HG03439 (cell line): Measurements from ENCODE around the gene METTL14.

ENCODE experiments used
- ATAC-seq: cut with Tn5 transposase; IDR thresholded peaks from one replicate; pipeline ENCODE4 v1.9.1; 2021; ENCODE audit warnings: mild to moderate bottlenecking, moderate library complexity; ENCODE audit not compliant: unreplicated experiment

METTL14 gene

DNA sequence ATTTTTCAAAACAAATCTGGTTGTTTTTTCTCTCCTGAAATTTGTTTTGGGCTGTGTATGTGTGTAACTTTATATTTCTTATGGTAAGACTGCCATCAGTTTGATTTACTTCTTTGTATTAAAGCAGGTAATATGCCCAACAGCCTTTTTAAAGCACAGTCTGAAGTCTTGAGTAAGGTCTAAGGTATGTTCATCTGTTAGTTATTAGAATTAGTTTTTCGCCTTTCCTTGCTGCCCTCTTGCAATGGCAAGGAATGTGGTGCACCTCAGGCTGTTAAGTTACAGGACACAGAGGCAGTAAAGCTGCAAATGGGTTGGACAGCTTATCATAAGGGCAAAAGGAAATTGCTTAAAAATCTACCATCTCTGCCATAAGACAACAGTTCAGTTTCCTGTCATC is 71.8 kb downstream of the METTL14 start:
- ATAC-seq = no peak

DNA sequence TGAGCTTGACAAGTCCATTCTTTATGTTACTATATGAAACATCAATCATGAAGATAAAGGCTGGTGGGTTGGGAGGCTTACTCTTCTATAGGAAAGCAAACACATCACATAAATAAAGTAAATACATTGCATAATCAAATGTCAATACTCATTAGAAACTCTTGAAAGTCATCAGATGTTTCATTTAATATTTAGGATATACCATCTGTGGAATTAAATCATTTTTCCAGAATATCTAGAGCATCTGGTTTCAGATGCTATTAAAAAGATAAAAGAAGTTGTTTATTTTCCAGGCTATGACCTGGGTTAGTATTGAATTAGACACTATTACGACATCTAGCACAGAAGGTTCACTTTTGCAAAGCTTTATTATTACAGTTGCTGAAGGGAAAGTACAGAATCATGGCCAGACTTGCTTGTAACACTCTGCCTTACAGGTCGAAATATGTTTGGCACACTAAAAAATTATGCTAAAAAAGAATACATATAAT is 72.6 kb downstream of the METTL14 start:
- no peak for ATAC-seq

DNA sequence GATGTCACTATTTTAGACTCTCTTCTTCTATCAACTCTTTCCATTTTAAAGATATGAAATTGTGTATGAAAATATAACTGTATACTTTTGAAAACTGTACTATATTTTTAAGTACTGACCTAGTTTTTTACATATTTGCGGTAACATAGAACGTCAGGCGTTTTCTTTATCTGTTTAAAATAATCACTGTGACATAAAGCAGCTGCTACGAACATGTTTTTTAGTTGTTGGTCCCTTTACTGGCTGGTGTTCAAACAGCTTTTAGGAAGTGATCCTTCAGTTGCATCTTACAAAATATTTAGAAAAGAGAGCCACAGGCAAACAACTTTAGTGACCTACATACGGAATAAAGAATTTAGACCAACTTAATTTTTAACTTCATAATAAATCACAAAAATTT is 73.1 kb downstream of the METTL14 start:
- no peak for ATAC-seq

DNA sequence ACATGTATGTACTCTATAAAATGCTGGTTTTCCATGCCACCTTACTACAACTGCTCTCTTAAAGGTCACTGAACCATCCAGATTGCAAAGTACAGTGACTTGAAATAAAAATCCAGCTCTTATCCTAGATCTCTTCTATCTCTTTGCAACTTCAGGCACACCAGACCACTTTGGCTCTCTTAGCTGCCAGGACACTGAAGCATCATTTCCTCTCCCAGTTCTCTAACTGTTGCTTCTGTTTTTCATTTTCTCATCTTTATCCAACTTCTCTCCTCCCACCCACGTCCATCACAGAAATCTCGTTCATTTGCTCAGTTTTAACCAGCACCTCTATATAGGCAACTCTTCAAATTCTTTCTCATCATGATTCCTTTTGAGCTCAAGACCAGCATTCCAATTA is 74.3 kb downstream of the METTL14 start:
- no peak for ATAC-seq

DNA sequence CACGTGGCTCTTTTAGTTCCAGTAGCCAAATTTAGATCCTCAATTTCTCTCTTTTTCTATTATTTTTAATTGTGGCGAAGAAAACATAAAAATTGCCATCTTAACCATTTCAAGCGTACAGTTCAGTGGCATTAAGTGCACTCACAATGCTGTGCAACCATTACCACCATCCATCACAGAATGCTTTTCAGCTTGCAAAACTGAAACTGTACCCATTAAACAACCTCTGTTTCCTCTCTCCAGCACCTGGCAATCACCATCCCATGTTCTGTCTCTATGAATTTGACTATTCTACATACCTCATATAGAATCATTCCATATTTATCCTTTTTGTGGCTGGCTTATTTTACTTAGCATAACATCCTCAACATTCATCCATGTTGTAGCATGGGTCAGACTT is 74.9 kb downstream of the METTL14 start:
- ATAC-seq = peak; percentile 48

DNA sequence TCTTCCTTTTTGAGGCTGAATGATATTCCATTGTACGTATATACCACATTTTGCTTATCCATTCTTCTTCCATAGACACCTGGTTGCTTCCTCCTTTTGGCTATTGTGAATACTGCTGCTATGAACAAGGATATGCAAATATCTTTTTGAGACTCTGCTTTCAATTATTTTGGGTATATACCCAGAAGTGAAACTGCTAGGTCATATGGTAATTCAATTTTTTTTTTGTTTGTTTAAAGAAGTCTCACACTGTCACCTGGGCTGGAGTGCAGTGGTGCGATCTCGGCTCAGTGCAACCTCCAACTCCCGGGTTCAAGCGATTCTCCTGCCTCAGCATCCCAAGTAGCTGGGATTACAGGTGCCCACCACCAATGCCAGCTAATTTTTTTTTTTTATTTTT is 75.3 kb downstream of the METTL14 start:
- peak; percentile 99 for ATAC-seq

DNA sequence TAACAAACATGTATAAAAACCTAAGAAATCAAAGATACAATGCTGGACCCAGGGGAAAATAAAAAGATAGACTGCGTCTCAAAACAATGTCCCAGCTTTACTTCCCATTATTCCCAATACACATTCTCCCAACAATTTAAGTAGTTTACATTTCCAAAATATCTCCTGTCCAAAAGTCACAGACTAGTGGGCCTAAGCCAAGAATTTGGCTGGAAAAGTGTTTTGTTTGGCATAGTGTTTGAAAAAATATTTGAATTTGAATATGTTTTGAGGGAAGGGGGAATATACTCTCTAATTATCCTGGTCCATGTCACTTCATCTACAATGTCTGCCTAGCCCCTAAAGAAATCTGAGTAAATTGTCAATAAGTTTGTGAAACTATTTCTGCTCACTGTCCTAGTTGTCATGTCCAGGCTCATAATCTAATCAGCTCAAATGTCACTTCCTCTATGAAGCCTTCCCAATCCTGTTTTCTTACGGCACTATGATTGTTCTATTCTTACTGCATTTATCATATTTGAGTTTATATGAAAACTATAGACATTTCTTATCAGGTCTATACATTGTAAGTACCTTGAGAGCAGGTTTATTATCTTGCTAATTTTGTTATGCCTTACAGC is 76.3 kb downstream of the METTL14 start:
- ATAC-seq = no peak

DNA sequence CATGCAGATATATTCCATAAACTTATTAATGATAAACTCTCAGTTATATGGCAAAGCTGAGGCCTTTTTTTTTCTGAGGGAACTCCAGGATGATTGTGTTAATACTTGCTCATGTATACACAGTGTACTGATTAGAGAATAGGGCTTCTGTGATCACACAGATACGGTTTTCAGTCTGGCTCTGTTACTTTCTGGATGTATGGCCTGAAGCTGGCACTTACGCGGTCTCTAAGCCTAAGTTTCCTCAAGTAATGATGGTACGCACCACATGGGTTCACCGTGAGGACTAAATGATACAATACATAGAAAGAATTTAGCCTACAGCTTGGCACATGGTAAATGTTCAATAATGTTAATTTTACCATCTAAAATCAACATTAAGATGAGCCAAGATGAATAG is 77.0 kb downstream of the METTL14 start:
- no peak for ATAC-seq

DNA sequence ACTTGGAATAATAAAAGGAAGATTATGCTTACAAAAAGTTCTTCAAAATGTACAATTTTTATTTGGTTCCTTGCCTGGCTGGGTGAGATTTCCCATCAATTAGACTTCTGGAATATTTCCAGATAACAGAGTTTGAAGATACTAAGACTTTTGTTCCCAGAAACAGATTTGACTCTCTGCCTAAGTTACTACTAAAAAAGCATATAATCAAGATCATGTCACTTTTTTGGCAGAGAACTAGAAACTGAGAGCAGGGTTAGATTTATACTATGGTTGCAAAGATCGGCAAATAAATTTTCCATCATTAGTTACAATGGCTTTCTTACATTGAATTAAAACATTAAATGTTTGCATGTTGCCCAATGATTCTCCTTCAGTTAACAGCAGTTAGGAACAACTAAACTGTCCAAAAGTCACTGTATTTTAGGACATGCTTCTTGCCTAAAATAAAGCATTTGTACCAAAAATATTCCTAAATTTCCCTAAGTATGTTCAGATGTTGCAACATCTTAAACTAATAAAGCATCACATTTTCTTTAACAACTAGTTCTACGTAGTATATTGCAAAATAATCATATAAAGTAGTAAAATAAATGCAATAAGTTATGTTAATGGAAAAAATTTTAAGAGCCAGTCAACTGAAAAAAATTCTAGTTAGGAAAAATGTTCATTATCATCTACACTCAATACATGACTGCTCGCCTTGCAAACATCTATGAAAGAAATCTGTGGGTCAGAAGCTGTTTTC is 77.7 kb downstream of the METTL14 start:
- ATAC-seq = no peak
